Stimulated activated CD8-positive, alpha-beta memory T cell treated with anti-CD3 and anti-CD28 coated beads, Interleukin-2, amount 100 ng/mL, for 48 hours (primary cell): ENCODE measurements around the gene ARHGEF17.
"Not testable (repeated sequence)": the region's sequence is repeated elsewhere in the genome, so short reads cannot be mapped to it uniquely, and the experiment has no call there.

Experiments used
- DNase-seq, 2 donors: peaks; one replicate each; pipeline ENCODE4 v3.0.0-alpha.2; 2020; ENCODE audit warnings: low read depth in 2 of 2

ARHGEF17 gene

GRCh38 chr11:73273222-73273895 lies 34.7 kb upstream of the ARHGEF17 start:
- DNase-seq: no peak

GRCh38 chr11:73274191-73274590 lies 33.9 kb upstream of the ARHGEF17 start:
- DNase-seq: not testable (repeated sequence)

GRCh38 chr11:73274722-73275380 lies 33.2 kb upstream of the ARHGEF17 start:
- DNase-seq: no peak

- no peak for DNase-seq
These were observed 32.7 kb upstream of the ARHGEF17 start for GRCh38 chr11:73275381-73275750.

GRCh38 chr11:73277467-73277866 lies 30.6 kb upstream of the ARHGEF17 start:
- DNase-seq: no peak

GRCh38 chr11:73280626-73281025 lies 27.4 kb upstream of the ARHGEF17 start:
- no peak for DNase-seq

GRCh38 chr11:73281201-73281741 lies 26.8 kb upstream of the ARHGEF17 start:
- DNase-seq: no peak

- DNase-seq: no peak
These were observed 26.0 kb upstream of the ARHGEF17 start for GRCh38 chr11:73281796-73282660.

- no peak for DNase-seq
These were observed 24.6 kb upstream of the ARHGEF17 start for GRCh38 chr11:73283276-73284000.

- no peak for DNase-seq
These were observed 24.0 kb upstream of the ARHGEF17 start for GRCh38 chr11:73284106-73284505.

GRCh38 chr11:73285721-73286120 lies 22.4 kb upstream of the ARHGEF17 start:
- no peak for DNase-seq

GRCh38 chr11:73286240-73286810 lies 21.8 kb upstream of the ARHGEF17 start:
- DNase-seq: no peak

- no peak for DNase-seq
These were observed 20.5 kb upstream of the ARHGEF17 start for GRCh38 chr11:73287400-73288101.

- no peak for DNase-seq
These were observed 19.7 kb upstream of the ARHGEF17 start for GRCh38 chr11:73288192-73288872.

GRCh38 chr11:73288873-73289707 lies 19.0 kb upstream of the ARHGEF17 start:
- peak in 1 of 2 donors; percentile 21 for DNase-seq

GRCh38 chr11:73290536-73290935 lies 17.5 kb upstream of the ARHGEF17 start:
- DNase-seq: no peak

GRCh38 chr11:73291196-73291595 lies 16.9 kb upstream of the ARHGEF17 start:
- no peak for DNase-seq

- DNase-seq: no peak
These were observed 16.1 kb upstream of the ARHGEF17 start for GRCh38 chr11:73291781-73292524.

- DNase-seq: no peak
These were observed 15.6 kb upstream of the ARHGEF17 start for GRCh38 chr11:73292525-73292894.
